Gastrocnemius medialis (tissue), 4 donors: Measurements from ENCODE around the gene PLA2G12A. TPM values are rescaled to one million over a fixed set of nuclear protein-coding genes. Genes with fewer than 3 reads are reported as not detected.
"Not testable (repeated sequence)": the region's sequence is repeated elsewhere in the genome, so short reads cannot be mapped to it uniquely, and the experiment has no call there.

Experiments used
- ATAC-seq, 2 donors: fragments of 150-250 bp; one replicate each; pipeline ENCODE4 v1.9.1; 2016
- DNase-seq, 2 donors: peaks; one replicate each; pipeline ENCODE4 v3.0.0-alpha.2; 2019
- H3K27ac ChIP-seq, 4 donors: fragments of 200-600 bp; sonication (generic); 1 replicate in 1 of 4; 2 replicates in 3 of 4; pipeline ENCODE4 v1.5.1; 2016 to 2018; ENCODE audit warnings: mild to moderate bottlenecking in 2 of 4, moderate library complexity in 1 of 4
- H3K27me3 ChIP-seq, 3 donors: fragments of 200-600 bp; sonication (generic) in 2 of 3; 1 replicate in 1 of 3; 2 replicates in 2 of 3; pipeline versions ENCODE4 v1.5.1 to v1.6.0; 2016 to 2019; ENCODE audit warnings: mild to moderate bottlenecking in 1 of 3, moderate library complexity in 1 of 3
- H3K36me3 ChIP-seq, 2 donors: fragments of 200-600 bp; sonication (generic) in 1 of 2; one replicate each; pipeline ENCODE4 v1.5.1; 2017 to 2018
- H3K4me1 ChIP-seq, 2 donors: fragments of 200-600 bp; sonication (generic) in 1 of 2; one replicate each; pipeline ENCODE4 v1.5.1; 2016 to 2017; ENCODE audit warnings: mild to moderate bottlenecking in 2 of 2
- H3K4me3 ChIP-seq, 4 donors: fragments of 200-600 bp; sonication (generic) in 3 of 4; 1 replicate in 1 of 4; 2 replicates in 3 of 4; pipeline ENCODE4 v1.5.1; 2016 to 2019; ENCODE audit warnings: mild to moderate bottlenecking in 2 of 4
- H3K9me3 ChIP-seq, 3 donors: fragments of 200-600 bp; sonication (generic) in 2 of 3; 1 replicate in 1 of 3; 2 replicates in 2 of 3; pipeline ENCODE4 v1.5.1; 2016 to 2019
- POLR2A ChIP-seq, 2 donors: fragments of 450-650 bp; IDR thresholded peaks; one replicate each; pipeline ENCODE4 v1.6.1; 2017; ENCODE audit warnings: antibody characterized with exemption in 2 of 2, mild to moderate bottlenecking in 2 of 2, moderate library complexity in 2 of 2
- in situ Hi-C, 4 donors: fragments of 200-750 bp; cut with MboI; loops; one replicate each; pipeline versions ENCODE4 v1.15.0 to v1.8.0; 2017; ENCODE audit warnings: low sequenced_read_pairs in 4 of 4
- intact Hi-C: fragments of 100-400 bp; cut with DNase I; formaldehyde crosslinking; loops from one replicate; pipeline ENCODE4 v1.15.1; 2023; ENCODE audit warnings: low total_unique reads
- total RNA-seq, 4 donors: library from RNA; depleted of rRNA; stranded (reverse); fragments of >200 nt; gene quantifications; one replicate each; pipeline versions ENCODE4 v1.1.0 to v1.2.3, GENCODE V29; 2016
- TF ChIP-seq, protein P1 (sequence below), 5 experiments: fragments of 450-650 bp in 3 of 5; fragments of 200-600 bp in 2 of 5; sonication (generic) in 2 of 5; IDR thresholded peaks in 4 of 5; conservative IDR thresholded peaks in 1 of 5; 1 replicate in 4 of 5; 2 replicates in 1 of 5; pipeline ENCODE4 v1.5.1; 2016 to 2019; ENCODE audit warnings: antibody characterized with exemption in 5 of 5, mild to moderate bottlenecking in 3 of 5, moderate library complexity in 3 of 5

PLA2G12A gene
- total RNA-seq, 4 donors from 2014 or later, result 26.7 to 83.1 (median 57.6) TPM

DNA sequence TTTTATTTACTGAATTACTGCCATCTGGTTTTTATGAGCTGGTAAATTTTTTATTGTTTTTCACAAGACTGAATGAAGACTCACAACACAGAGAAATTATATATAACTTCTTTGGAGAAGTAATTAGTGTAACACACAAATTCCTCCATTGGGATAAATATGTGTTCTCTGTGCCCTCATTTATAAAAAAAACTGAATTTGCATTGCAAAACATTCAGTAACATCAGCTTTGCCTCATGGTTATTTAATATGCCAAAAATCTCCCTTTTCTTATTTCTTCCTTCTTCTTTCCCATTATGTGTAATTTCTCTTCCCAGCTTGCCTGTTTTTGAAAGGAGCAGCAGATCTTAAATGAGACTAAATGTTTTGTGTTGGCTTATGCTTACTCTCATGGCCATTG lies 45.1 kb downstream of the PLA2G12A start:
- no peak for ATAC-seq
- Histone ChIP-seq H3K36me3 (no peaks in the 10 kb centered on the region), H3K9me3 (no peaks in the 10 kb centered on the region)

DNA sequence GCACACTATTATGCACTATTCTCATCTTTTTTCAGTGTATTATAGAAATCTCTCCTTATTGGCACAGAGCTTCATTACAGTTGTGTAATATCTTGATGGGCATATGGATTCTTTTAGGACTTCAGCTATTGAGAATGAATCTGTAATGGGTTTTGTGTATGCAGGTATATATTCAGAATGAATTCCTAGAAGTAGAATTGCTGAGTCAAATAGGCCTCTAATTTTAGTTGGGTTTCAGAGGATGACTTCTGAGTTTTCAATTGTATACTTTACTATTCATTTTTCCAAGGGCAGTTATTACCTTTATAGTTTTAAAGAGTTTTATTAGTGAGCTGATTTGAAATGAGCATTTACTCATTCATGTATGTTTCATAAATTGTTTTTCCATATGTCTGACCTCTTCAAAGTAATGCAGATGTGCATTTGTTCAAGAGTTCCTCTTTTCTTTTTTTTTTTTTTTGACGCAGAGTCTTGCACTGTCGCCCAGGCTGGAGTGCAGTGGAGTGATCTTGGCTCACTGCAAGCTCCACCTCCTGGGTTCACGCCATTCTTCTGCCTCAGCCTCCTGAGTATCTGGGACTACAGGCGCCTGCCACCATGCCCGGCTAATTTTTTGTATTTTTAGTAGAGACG lies 46.1 kb downstream of the PLA2G12A start:
- H3K4me3 ChIP-seq, result no peak overlapping the region
- no peaks in the 10 kb centered on the region for H3K9me3 ChIP-seq
- intact Hi-C loops (no loop called here), in situ Hi-C loops (no loop called here)
- TF ChIP-seq, protein P1, sequence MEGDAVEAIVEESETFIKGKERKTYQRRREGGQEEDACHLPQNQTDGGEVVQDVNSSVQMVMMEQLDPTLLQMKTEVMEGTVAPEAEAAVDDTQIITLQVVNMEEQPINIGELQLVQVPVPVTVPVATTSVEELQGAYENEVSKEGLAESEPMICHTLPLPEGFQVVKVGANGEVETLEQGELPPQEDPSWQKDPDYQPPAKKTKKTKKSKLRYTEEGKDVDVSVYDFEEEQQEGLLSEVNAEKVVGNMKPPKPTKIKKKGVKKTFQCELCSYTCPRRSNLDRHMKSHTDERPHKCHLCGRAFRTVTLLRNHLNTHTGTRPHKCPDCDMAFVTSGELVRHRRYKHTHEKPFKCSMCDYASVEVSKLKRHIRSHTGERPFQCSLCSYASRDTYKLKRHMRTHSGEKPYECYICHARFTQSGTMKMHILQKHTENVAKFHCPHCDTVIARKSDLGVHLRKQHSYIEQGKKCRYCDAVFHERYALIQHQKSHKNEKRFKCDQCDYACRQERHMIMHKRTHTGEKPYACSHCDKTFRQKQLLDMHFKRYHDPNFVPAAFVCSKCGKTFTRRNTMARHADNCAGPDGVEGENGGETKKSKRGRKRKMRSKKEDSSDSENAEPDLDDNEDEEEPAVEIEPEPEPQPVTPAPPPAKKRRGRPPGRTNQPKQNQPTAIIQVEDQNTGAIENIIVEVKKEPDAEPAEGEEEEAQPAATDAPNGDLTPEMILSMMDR (IDR thresholded peaks at IDR 0.05 in 4 of 5, conservative IDR thresholded peaks at IDR 0.05 in 1 of 5), result no peak
- TF ChIP-seq POLR2A (IDR thresholded peaks at IDR 0.05), result no peak
- H3K27me3 ChIP-seq, result no peaks in the 10 kb centered on the region
- DNase-seq (no peak), ATAC-seq (no peak)
- H3K4me1 ChIP-seq, result no peaks in the 10 kb centered on the region
- H3K27ac ChIP-seq, result no peak overlapping the region
- no peaks in the 10 kb centered on the region for H3K36me3 ChIP-seq

More for the DNA sequence above, 45.1 kb downstream of the PLA2G12A start:
- Histone ChIP-seq H3K27ac (no peak overlapping the region), H3K4me3 (no peak overlapping the region), H3K27me3 (no peaks in the 10 kb centered on the region), H3K4me1 (no peaks in the 10 kb centered on the region)
- TF ChIP-seq, protein P1 (IDR thresholded peaks at IDR 0.05 in 4 of 5, conservative IDR thresholded peaks at IDR 0.05 in 1 of 5), result no peak
- TF ChIP-seq POLR2A (IDR thresholded peaks at IDR 0.05), result no peak
- DNase-seq, result no peak
- in situ Hi-C loops (no loop called here), intact Hi-C loops (no loop called here)

DNA sequence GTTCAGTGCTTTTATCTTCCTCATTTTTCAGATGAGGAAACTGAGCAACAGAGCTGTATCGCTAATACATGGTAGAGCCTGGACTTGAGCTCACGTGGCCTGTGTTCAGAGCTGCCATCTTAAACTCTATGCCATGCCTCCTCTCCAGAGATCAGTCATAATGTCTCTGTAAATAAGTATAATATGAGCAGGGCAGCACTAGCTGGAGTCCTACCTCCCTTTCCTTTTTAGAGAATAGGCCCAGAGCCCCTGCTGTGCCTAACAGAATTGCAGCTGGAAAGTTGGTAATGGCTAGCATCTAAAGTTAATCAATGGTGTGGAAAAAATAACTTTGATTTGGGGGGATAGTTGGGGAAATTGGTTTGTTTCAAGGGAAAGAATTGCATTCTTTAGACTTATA lies 47.0 kb downstream of the PLA2G12A start:
- H3K4me1 ChIP-seq, result no peaks in the 10 kb centered on the region
- intact Hi-C loops, result no loop called here
- H3K4me3 ChIP-seq, result no peak overlapping the region
- no peaks in the 10 kb centered on the region for H3K36me3 ChIP-seq
- TF ChIP-seq, protein P1 (IDR thresholded peaks at IDR 0.05 in 4 of 5, conservative IDR thresholded peaks at IDR 0.05 in 1 of 5), result no peak
- TF ChIP-seq POLR2A (IDR thresholded peaks at IDR 0.05), result no peak
- H3K27ac ChIP-seq, result no peak overlapping the region
- no peaks in the 10 kb centered on the region for H3K27me3 ChIP-seq
- H3K9me3 ChIP-seq, result no peaks in the 10 kb centered on the region
- no peak for DNase-seq
- in situ Hi-C loops, result no loop called here
- no peak for ATAC-seq

DNA sequence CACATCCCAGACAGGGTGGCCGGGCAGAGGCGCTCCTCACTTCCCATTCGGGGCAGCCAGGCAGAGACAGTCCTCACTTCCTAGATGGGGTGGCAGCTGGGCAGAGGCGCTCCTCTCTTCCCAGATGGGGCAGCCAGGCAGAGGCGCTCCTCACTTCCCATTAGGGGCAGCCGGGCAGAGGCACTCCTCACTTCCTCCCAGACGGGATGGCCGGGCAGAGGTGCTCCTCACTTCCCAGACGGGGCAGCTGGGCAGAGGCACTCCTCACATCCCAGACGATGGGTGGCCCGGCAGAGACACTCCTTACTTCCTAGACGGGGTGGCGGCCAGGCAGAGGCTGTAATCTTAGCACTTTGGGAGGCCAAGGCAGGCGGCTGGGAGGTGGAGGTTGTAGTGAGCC lies 50.9 kb downstream of the PLA2G12A start:
- DNase-seq, ATAC-seq, in situ Hi-C loops, H3K4me1 ChIP-seq, H3K27me3 ChIP-seq, H3K4me3 ChIP-seq, H3K27ac ChIP-seq, H3K36me3 ChIP-seq, intact Hi-C loops, H3K9me3 ChIP-seq: not testable (repeated sequence)

DNA sequence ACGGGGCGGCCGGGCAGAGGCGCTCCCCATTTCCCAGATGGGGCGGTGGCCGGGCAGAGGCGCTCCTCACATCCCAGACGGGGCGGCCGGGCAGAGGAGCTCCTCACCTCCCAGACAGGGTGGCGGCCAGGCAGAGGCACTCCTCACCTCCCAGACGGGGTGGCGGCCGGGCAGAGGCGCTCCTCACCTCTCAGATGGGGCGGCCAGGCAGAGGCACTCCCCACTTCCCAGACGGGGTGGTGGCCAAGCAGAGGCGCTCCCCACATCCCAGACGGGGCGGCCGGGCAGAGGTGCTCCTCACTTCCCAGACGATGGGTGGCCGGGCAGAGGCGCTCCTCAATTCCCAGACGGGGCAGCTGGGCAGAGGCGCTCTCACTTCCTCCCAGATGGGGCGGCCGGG lies 51.4 kb downstream of the PLA2G12A start:
- H3K9me3 ChIP-seq, H3K36me3 ChIP-seq, intact Hi-C loops, H3K4me1 ChIP-seq, DNase-seq, H3K27me3 ChIP-seq, in situ Hi-C loops, ATAC-seq, H3K27ac ChIP-seq, H3K4me3 ChIP-seq: not testable (repeated sequence)

DNA sequence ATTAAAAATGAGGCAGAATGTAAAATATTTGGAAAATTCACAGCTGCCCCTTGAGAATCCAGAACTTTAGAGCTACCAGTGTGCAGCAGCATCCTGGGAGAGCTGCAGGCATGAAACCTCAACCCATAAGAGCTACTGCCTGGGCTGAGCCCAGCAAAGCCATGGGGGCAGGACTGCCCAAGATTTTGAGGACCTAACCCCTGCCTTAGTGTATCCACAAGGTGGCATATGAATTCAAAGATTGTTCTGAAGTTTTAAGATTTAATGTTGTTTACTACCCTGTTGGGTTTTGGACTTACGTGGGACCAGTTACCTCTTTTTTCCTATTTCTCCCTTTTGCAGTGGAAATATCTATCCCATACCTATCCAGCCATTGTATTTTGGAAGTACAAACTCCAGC lies 53.0 kb downstream of the PLA2G12A start:
- no peak overlapping the region for H3K27ac ChIP-seq
- TF ChIP-seq, protein P1 (IDR thresholded peaks at IDR 0.05 in 4 of 5, conservative IDR thresholded peaks at IDR 0.05 in 1 of 5), result no peak
- TF ChIP-seq POLR2A (IDR thresholded peaks at IDR 0.05), result no peak
- ATAC-seq (no peak), DNase-seq (no peak)
- H3K4me1 ChIP-seq, result no peaks in the 10 kb centered on the region
- intact Hi-C loops (no loop called here), in situ Hi-C loops (no loop called here)
- H3K4me3 ChIP-seq, result no peak overlapping the region
- H3K36me3 ChIP-seq, result no peaks in the 10 kb centered on the region
- H3K9me3 ChIP-seq, result no peaks in the 10 kb centered on the region
- no peaks in the 10 kb centered on the region for H3K27me3 ChIP-seq
